ENCODE measurements around the gene PCSK7. TPM values are rescaled to one million over a fixed set of nuclear protein-coding genes. Genes with fewer than 3 reads are reported as not detected.

Gene PCSK7
- total and polyA plus RNA-seq, 2 donors (not counting 3 experiments of a cell fraction or from before 2014, with no cell fraction given): 40.8 to 72.7 TPM

DNA sequence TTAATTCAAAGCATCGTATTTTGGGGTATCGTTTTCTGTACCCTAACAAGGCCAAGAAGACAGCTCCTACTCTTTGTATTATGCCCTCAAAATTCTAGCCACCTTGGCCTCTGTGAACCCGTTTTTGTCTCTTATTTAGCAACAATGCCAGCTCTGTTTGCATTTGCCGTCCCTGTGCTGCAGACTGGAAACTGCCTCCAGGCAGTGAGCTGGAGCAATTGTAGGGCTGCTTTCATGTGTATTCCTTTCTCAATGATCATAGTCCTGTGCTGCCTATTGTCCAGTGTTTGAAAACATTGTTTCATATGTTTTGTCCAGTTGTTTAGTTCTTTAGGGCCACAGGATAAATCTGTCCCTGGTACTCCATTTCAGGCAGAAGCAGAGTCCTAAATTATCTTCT is 39.3 kb upstream of the PCSK7 start:
- no TSS peak for BruUV-seq (replicated peaks)

More for the DNA sequence above, 39.3 kb upstream of the PCSK7 start:
- Histone ChIP-seq H3K9me3 (replicated peaks; ENCODE audit: control insufficient read depth, insufficient read depth, low read length) (no peaks in the 10 kb centered on the region), H3K4me1 (ENCODE audit: control insufficient read depth, extremely low read depth, insufficient read depth, low read length) (no peaks in the 10 kb centered on the region), H3K36me3 (ENCODE audit: control insufficient read depth in 2 of 2, extremely low read depth in 1 of 2, insufficient read depth in 2 of 2, low read length in 2 of 2) (no peaks in the 10 kb centered on the region), H3K9me1 (replicated peaks; ENCODE audit: control insufficient read depth, extremely low read depth, insufficient read depth, low read length) (no peaks in the 10 kb centered on the region), H3K27ac (ENCODE audit: insufficient read depth, low read depth, low read length) (no peak overlapping the region), H3K9ac (replicated peaks; ENCODE audit: extremely low read depth, insufficient read depth, low read length) (no peak overlapping the region), H3K27me3 (ENCODE audit: control insufficient read depth in 2 of 2, insufficient read depth in 2 of 2, low read length in 2 of 2) (no peaks in the 10 kb centered on the region), H4K20me1 (replicated peaks; ENCODE audit: control insufficient read depth, extremely low read depth, insufficient read depth, low read length) (no peaks in the 10 kb centered on the region), H2AFZ (ENCODE audit: low read depth, low read length) (no peak overlapping the region), H3K4me3 (replicated peaks in 1 of 3; ENCODE audit: insufficient read depth in 1 of 3, low read depth in 1 of 3, low read length in 3 of 3) (no peak overlapping the region), H3K79me2 (ENCODE audit: control insufficient read depth, insufficient read depth, low read length) (no peaks in the 10 kb centered on the region), H3K4me2 (ENCODE audit: insufficient read depth, low read length) (no peak overlapping the region)
- ChIA-PET CTCF (interaction anchor here (1.9 kb wide), 1 partner anchor 10 kb away, joined by 4 read pairs; no protein-coding TSS in a partner anchor), POLR2A (no interaction called here)
- TF ChIP-seq GATA2 (IDR thresholded peaks at IDR 0.05; ENCODE audit: insufficient read depth, insufficient read length, low read depth, low read length) (no peak), POLR2A (IDR thresholded peaks at IDR 0.05; ENCODE audit: low read depth, low read length) (no peak), FOS (IDR thresholded peaks at IDR 0.05; ENCODE audit: borderline replicate concordance, insufficient read depth, low read length) (no peak), JUN (IDR thresholded peaks at IDR 0.05; ENCODE audit: borderline replicate concordance, insufficient read depth, insufficient read length, low read depth) (no peak), POLR2AphosphoS5 (IDR thresholded peaks at IDR 0.05; ENCODE audit: insufficient read depth, low read depth, low read length) (no peak), EZH2 (IDR thresholded peaks at IDR 0.05; ENCODE audit: borderline replicate concordance, low read depth, low read length, severe bottlenecking) (no peak)
- TF ChIP-seq, protein P1, sequence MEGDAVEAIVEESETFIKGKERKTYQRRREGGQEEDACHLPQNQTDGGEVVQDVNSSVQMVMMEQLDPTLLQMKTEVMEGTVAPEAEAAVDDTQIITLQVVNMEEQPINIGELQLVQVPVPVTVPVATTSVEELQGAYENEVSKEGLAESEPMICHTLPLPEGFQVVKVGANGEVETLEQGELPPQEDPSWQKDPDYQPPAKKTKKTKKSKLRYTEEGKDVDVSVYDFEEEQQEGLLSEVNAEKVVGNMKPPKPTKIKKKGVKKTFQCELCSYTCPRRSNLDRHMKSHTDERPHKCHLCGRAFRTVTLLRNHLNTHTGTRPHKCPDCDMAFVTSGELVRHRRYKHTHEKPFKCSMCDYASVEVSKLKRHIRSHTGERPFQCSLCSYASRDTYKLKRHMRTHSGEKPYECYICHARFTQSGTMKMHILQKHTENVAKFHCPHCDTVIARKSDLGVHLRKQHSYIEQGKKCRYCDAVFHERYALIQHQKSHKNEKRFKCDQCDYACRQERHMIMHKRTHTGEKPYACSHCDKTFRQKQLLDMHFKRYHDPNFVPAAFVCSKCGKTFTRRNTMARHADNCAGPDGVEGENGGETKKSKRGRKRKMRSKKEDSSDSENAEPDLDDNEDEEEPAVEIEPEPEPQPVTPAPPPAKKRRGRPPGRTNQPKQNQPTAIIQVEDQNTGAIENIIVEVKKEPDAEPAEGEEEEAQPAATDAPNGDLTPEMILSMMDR (IDR thresholded peaks at IDR 0.05; ENCODE audit: extremely low read depth in 1 of 2, insufficient read depth in 1 of 2, low read depth in 1 of 2, low read length in 2 of 2): no peak
- TF ChIP-seq, protein P2, sequence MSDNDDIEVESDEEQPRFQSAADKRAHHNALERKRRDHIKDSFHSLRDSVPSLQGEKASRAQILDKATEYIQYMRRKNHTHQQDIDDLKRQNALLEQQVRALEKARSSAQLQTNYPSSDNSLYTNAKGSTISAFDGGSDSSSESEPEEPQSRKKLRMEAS (IDR thresholded peaks at IDR 0.05; ENCODE audit: insufficient read depth, insufficient read length): no peak
- intact Hi-C loops (cut with micrococcal nuclease): no loop called here
- dilution Hi-C loops (cut with MboI; ENCODE audit: extremely low pct_ligation_motif_present, low sequenced_read_pairs): no loop called here
- DNase-seq (ENCODE audit: low read depth, low spot score): no peak
- no peak for FAIRE-seq
